GM12892 (cell line): ENCODE measurements around the gene TTC38.

Experiments
- POLR2A ChIP-seq: IDR thresholded peaks from 2 replicates; pipeline ENCODE4 v1.6.1; 2011; ENCODE audit warnings: low read depth, low read length, control low read depth
- POLR2AphosphoS5 ChIP-seq: IDR thresholded peaks from 2 replicates; pipeline ENCODE4 v1.6.1; 2011; ENCODE audit warnings: low read depth, low read length, control low read depth

DNA sequence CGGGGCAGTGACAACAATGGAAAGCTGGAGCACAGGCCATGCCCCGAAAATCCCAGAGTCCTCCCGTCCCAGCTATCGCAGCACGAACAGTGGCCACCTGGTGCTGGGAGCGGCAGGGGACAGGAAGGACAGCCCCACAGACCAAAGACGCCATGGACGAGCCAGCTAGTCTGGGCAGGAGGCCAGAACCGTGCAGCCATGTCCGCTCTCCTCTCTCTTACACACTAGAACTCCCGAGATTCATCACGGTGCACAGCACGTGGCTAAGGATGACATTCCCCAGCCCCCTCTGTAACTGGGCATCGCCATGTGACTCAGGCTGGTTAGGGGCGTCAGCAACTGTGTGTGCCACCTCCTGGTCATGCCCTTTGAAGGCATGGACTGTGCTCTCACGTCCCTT, 22.3 kb upstream of the TTC38 start:
- no peak for TF ChIP-seq POLR2A
- TF ChIP-seq POLR2AphosphoS5: no peak
